ENCODE measurements around the gene B4GALT1. TPM values are rescaled to one million over a fixed set of nuclear protein-coding genes. Genes with fewer than 3 reads are reported as not detected.

The B4GALT1 gene
- total RNA-seq, 2 experiments from 2014 or later: 41.2 to 41.4 TPM

DNA sequence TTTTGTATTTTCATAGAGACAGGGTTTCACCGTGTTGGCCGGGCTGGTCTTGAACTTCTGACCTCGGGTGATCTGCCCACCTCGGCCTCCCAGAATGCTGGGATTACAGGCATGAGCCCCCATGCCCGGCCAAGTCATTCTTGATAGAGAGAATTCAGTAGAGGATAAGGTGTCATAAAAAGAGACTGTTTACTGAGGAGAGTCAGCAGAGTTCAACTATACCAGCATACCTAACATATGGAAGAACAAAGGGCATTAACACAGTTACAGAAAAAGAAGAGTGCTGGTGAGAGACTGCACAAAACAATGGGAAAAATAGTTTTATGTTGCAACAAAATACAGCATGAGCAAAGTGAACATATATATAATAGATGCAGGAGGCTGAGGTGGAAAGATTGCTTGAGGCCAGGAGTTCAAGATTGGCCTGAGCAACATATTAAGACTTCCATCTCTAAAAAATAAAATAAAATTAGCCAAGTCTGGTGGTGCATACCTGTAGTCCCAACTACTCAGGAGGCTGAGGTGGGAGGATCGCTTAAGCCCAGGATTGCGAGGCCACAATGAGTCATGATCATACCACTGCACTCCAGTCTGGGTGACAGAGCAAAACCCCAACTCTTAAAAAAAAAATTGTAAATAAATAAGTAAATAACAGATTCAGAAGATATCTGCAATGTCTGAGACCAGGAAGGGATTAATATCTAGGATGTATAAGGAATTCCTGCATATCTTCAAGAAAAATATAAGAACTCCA, 19.5 kb downstream of the B4GALT1 start:
- CTCF ChIA-PET: no interaction called here
- intact Hi-C loops (cut with micrococcal nuclease): no loop called here

DNA sequence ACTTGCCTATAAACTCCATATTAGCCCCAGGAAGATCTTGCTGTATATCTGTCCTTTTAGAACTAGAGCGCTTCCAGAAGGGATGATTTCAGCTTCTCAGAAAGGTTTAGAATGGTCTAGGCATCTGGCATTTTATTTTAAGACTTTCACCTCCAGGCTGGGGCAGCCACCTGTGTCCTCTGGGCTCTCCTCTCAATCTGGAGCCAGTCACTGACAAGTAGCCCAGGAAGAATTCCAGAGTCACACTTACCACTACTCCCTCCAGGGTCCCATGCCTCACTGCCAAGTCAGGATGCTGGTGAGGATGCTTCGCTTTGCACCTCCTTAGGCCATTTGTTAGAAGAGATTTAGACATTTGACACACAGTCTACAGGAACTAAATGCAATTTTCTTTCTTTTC, 20.8 kb downstream of the B4GALT1 start:
- Mint-ChIP-seq H3K36me3 (ENCODE audit: low read depth) (peaks cover 24% of the 10 kb centered on the region), H3K4me1 (ENCODE audit: low read depth) (peaks cover 75% of the 10 kb centered on the region), H3K9me3 (no peaks in the 10 kb centered on the region), H3K27me3 (no peaks in the 10 kb centered on the region), H3K27ac (peak overlapping the region; percentile 9), H3K4me3 (no peak overlapping the region)
- ChIA-PET CTCF (no interaction called here), POLR2A (interaction anchor here (1.7 kb wide), 1 partner anchor 9 kb away, joined by 4 read pairs; no protein-coding TSS in a partner anchor)
- TF ChIP-seq, protein P1, sequence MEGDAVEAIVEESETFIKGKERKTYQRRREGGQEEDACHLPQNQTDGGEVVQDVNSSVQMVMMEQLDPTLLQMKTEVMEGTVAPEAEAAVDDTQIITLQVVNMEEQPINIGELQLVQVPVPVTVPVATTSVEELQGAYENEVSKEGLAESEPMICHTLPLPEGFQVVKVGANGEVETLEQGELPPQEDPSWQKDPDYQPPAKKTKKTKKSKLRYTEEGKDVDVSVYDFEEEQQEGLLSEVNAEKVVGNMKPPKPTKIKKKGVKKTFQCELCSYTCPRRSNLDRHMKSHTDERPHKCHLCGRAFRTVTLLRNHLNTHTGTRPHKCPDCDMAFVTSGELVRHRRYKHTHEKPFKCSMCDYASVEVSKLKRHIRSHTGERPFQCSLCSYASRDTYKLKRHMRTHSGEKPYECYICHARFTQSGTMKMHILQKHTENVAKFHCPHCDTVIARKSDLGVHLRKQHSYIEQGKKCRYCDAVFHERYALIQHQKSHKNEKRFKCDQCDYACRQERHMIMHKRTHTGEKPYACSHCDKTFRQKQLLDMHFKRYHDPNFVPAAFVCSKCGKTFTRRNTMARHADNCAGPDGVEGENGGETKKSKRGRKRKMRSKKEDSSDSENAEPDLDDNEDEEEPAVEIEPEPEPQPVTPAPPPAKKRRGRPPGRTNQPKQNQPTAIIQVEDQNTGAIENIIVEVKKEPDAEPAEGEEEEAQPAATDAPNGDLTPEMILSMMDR (IDR thresholded peaks at IDR 0.05): no peak
- intact Hi-C loops (cut with micrococcal nuclease): no loop called here
- ATAC-seq (no peak), DNase-seq (no peak)

More for the DNA sequence above, 19.5 kb downstream of the B4GALT1 start:
- H3K27me3 Mint-ChIP-seq: no peaks in the 10 kb centered on the region
- peaks cover 75% of the 10 kb centered on the region for H3K4me1 Mint-ChIP-seq (ENCODE audit: low read depth)
- TF ChIP-seq, protein P1 (IDR thresholded peaks at IDR 0.05): no peak
- POLR2A ChIA-PET: interaction anchor here (1.2 kb wide), 1 partner anchor 15 kb away, joined by 4 read pairs; no protein-coding TSS in a partner anchor
- no peak overlapping the region for H3K4me3 Mint-ChIP-seq
- no peak overlapping the region for H3K27ac Mint-ChIP-seq
- H3K9me3 Mint-ChIP-seq: no peaks in the 10 kb centered on the region
- DNase-seq (no peak), ATAC-seq (no peak)
- peaks cover 17% of the 10 kb centered on the region for H3K36me3 Mint-ChIP-seq (ENCODE audit: low read depth)

DNA sequence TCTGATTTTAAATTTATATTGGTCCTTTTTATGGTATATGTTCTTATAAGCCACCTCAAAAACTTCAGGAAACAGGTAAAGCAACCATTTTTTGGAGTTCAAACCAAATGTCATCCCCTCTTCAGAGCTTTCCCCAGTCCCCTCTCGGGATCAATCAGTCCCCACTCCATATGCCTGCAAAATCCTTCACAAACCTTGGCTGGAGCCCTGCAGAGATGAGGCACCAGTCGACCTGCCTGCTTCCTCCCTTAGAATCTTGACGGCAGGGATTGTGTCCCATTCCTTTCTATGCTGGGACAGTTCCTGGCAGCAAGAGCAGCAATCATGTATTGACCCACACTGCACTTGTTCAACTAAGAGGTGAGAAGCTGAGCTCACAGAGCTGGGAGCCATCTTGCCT, 22.6 kb downstream of the B4GALT1 start:
- peaks cover 79% of the 10 kb centered on the region for H3K4me1 Mint-ChIP-seq (ENCODE audit: low read depth)
- TF ChIP-seq, protein P1 (IDR thresholded peaks at IDR 0.05): no peak
- no peaks in the 10 kb centered on the region for H3K9me3 Mint-ChIP-seq
- DNase-seq (no peak), ATAC-seq (no peak)
- ChIA-PET CTCF (interaction anchor here (0.6 to 1.7 kb wide), 4 partner anchors 14 to 594 kb away, joined by 3 to 4 read pairs (median 3); no protein-coding TSS in a partner anchor), POLR2A (interaction anchor here (1.1 to 2.0 kb wide), 4 partner anchors 7 to 119 kb away, joined by 3 to 8 read pairs (median 4); partner anchors contain the start of gene DNAJA1)
- H3K4me3 Mint-ChIP-seq: no peak overlapping the region
- intact Hi-C loops (cut with micrococcal nuclease): no loop called here
- no peaks in the 10 kb centered on the region for H3K27me3 Mint-ChIP-seq
- peak overlapping the region; percentile 66 for H3K27ac Mint-ChIP-seq
- peaks cover 29% of the 10 kb centered on the region for H3K36me3 Mint-ChIP-seq (ENCODE audit: low read depth)

DNA sequence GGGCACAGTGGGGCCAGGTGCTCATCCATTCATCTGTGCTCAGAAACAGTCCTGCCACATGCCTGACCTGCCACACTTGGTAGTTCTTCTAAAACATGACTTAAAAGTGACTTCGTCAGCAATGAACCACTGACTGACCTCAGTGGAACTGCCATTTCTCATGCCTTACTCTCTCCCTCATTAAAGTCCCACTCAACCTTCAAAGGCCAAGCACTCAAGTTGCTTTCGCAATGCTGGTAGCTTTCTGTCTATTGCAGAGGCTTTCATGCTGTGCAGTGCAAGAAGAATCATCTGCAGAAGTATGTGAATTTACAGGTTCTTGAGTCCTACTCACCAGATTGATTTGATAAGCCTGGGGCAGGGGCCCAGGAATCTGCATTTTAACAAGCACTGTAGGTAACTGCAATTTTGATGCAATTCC, 23.9 kb downstream of the B4GALT1 start:
- intact Hi-C loops (cut with micrococcal nuclease): no loop called here
- Mint-ChIP-seq H3K36me3 (ENCODE audit: low read depth) (peaks cover 29% of the 10 kb centered on the region), H3K27me3 (no peaks in the 10 kb centered on the region), H3K27ac (peak overlapping the region; percentile 66), H3K9me3 (no peaks in the 10 kb centered on the region), H3K4me3 (no peak overlapping the region), H3K4me1 (ENCODE audit: low read depth) (peaks cover 86% of the 10 kb centered on the region)
- ATAC-seq (peak; percentile 64), DNase-seq (peak; percentile 40)
- ChIA-PET CTCF (interaction anchor here (1.1 to 1.2 kb wide), 3 partner anchors 8 to 15 kb away, joined by 3 to 4 read pairs (median 3); no protein-coding TSS in a partner anchor), POLR2A (interaction anchor here (0.8 to 2.2 kb wide), 6 partner anchors 8 to 121 kb away, joined by 3 to 8 read pairs (median 4); partner anchors contain the start of genes B4GALT1, BAG1 and CHMP5)
- TF ChIP-seq, protein P1 (IDR thresholded peaks at IDR 0.05): no peak

DNA sequence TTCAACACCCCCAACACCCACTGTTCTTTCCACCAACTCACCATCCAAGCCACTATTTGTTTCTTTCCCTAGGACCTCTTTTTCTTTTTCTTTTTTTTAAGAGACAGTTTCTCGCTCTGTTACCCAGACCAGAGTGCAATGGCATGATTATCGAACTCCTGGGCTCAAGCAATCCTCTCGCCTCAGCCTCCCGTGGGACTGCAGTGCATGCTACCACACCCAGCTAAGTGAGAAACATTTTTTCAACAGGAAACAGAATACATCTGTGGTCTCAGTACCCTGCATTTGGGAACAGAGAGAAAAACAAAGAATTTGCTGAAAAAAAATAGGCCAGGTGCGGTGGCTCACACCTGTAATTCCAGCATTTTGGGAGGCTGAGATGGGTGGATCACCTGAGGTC, 24.6 kb downstream of the B4GALT1 start:
- Mint-ChIP-seq H3K27ac (peak overlapping the region; percentile 81), H3K27me3 (no peaks in the 10 kb centered on the region), H3K9me3 (no peaks in the 10 kb centered on the region), H3K4me3 (peak overlapping the region; percentile 11), H3K4me1 (ENCODE audit: low read depth) (peaks cover 88% of the 10 kb centered on the region), H3K36me3 (ENCODE audit: low read depth) (peaks cover 26% of the 10 kb centered on the region)
- intact Hi-C loops (cut with micrococcal nuclease): no loop called here
- DNase-seq (no peak), ATAC-seq (peak; percentile 12)
- CTCF ChIA-PET: interaction anchor here (1.2 kb wide), 2 partner anchors 9 to 10 kb away, joined by 3 to 4 read pairs; no protein-coding TSS in a partner anchor
- TF ChIP-seq, protein P1 (IDR thresholded peaks at IDR 0.05): no peak
- POLR2A ChIA-PET: interaction anchor here (1.3 to 2.2 kb wide), 4 partner anchors 9 to 26 kb away, joined by 3 to 8 read pairs (median 3); partner anchors contain the start of gene B4GALT1

All from activated CD8-positive, alpha-beta T cell treated with anti-CD3 and anti-CD28 coated beads for 36 hours (primary cell).